Measurements from ENCODE around the gene STEAP3.
A peak's percentile ranks its signal among the peaks of the same experiment; 100 is the strongest.

Gene STEAP3

GRCh38 chr2:119181791-119182445, 41.7 kb upstream of the STEAP3 start:
- no peak for DNase-seq (ENCODE audit: low read depth in 1 of 2, low spot score in 1 of 2)
- TF ChIP-seq JUND (IDR thresholded peaks at IDR 0.05; ENCODE audit: low read depth) = no peak
- in situ Hi-C loops (cut with HindIII; ENCODE audit: low pct_unique_long_range_greater_than_20kb, low sequenced_read_pairs) = no loop called here

- no peak for TF ChIP-seq JUND (IDR thresholded peaks at IDR 0.05; ENCODE audit: low read depth)
- in situ Hi-C loops (cut with HindIII; ENCODE audit: low pct_unique_long_range_greater_than_20kb, low sequenced_read_pairs) = no loop called here
- DNase-seq (ENCODE audit: low read depth in 1 of 2, low spot score in 1 of 2) = no peak
Observed at GRCh38 chr2:119184512-119184911, 39.1 kb upstream of the STEAP3 start.

- DNase-seq (ENCODE audit: low read depth in 1 of 2, low spot score in 1 of 2) = peak in 1 of 2 experiments; percentile 69
- in situ Hi-C loops (cut with HindIII; ENCODE audit: low pct_unique_long_range_greater_than_20kb, low sequenced_read_pairs) = no loop called here
- no peak for TF ChIP-seq JUND (IDR thresholded peaks at IDR 0.05; ENCODE audit: low read depth)
Observed at GRCh38 chr2:119190321-119191111, 33.1 kb upstream of the STEAP3 start.

GRCh38 chr2:119192893-119193292, 30.7 kb upstream of the STEAP3 start:
- no peak for DNase-seq (ENCODE audit: low read depth in 1 of 2, low spot score in 1 of 2)
- in situ Hi-C loops (cut with HindIII; ENCODE audit: low pct_unique_long_range_greater_than_20kb, low sequenced_read_pairs) = no loop called here

GRCh38 chr2:119195001-119195400, 28.6 kb upstream of the STEAP3 start:
- TF ChIP-seq JUND (IDR thresholded peaks at IDR 0.05; ENCODE audit: low read depth) = no peak
- no peak for DNase-seq (ENCODE audit: low read depth in 1 of 2, low spot score in 1 of 2)
- in situ Hi-C loops (cut with HindIII; ENCODE audit: low pct_unique_long_range_greater_than_20kb, low sequenced_read_pairs) = no loop called here

More at GRCh38 chr2:119192893-119193292, 30.7 kb upstream of the STEAP3 start:
- TF ChIP-seq JUND (IDR thresholded peaks at IDR 0.05; ENCODE audit: low read depth) = no peak

- TF ChIP-seq JUND (IDR thresholded peaks at IDR 0.05; ENCODE audit: low read depth) = no peak
- no peak for DNase-seq (ENCODE audit: low read depth in 1 of 2, low spot score in 1 of 2)
- in situ Hi-C loops (cut with HindIII; ENCODE audit: low pct_unique_long_range_greater_than_20kb, low sequenced_read_pairs) = no loop called here
Observed at GRCh38 chr2:119195887-119196286, 27.7 kb upstream of the STEAP3 start.

GRCh38 chr2:119196301-119197125, 27.1 kb upstream of the STEAP3 start:
- no peak for TF ChIP-seq JUND (IDR thresholded peaks at IDR 0.05; ENCODE audit: low read depth)
- in situ Hi-C loops (cut with HindIII; ENCODE audit: low pct_unique_long_range_greater_than_20kb, low sequenced_read_pairs) = no loop called here
- DNase-seq (ENCODE audit: low read depth in 1 of 2, low spot score in 1 of 2) = peak in 1 of 2 experiments; percentile 50

- DNase-seq (ENCODE audit: low read depth in 1 of 2, low spot score in 1 of 2) = no peak
- no peak for TF ChIP-seq JUND (IDR thresholded peaks at IDR 0.05; ENCODE audit: low read depth)
- in situ Hi-C loops (cut with HindIII; ENCODE audit: low pct_unique_long_range_greater_than_20kb, low sequenced_read_pairs) = no loop called here
Observed at GRCh38 chr2:119197126-119197405, 26.6 kb upstream of the STEAP3 start.

- TF ChIP-seq JUND (IDR thresholded peaks at IDR 0.05; ENCODE audit: low read depth) = no peak
- no peak for DNase-seq (ENCODE audit: low read depth in 1 of 2, low spot score in 1 of 2)
Observed at GRCh38 chr2:119197529-119198239, 25.9 kb upstream of the STEAP3 start.

GRCh38 chr2:119198240-119198840, 25.3 kb upstream of the STEAP3 start:
- in situ Hi-C loops (cut with HindIII; ENCODE audit: low pct_unique_long_range_greater_than_20kb, low sequenced_read_pairs) = no loop called here
- no peak for TF ChIP-seq JUND (IDR thresholded peaks at IDR 0.05; ENCODE audit: low read depth)

More at GRCh38 chr2:119197529-119198239, 25.9 kb upstream of the STEAP3 start:
- in situ Hi-C loops (cut with HindIII; ENCODE audit: low pct_unique_long_range_greater_than_20kb, low sequenced_read_pairs) = no loop called here

GRCh38 chr2:119201815-119202214, 21.8 kb upstream of the STEAP3 start:
- in situ Hi-C loops (cut with HindIII; ENCODE audit: low pct_unique_long_range_greater_than_20kb, low sequenced_read_pairs) = no loop called here
- DNase-seq (ENCODE audit: low read depth in 1 of 2, low spot score in 1 of 2) = peak in 1 of 2 experiments; percentile 82
- no peak for TF ChIP-seq JUND (IDR thresholded peaks at IDR 0.05; ENCODE audit: low read depth)

More at GRCh38 chr2:119198240-119198840, 25.3 kb upstream of the STEAP3 start:
- peak in 1 of 2 experiments; percentile 62 for DNase-seq (ENCODE audit: low read depth in 1 of 2, low spot score in 1 of 2)
